ENCODE data around the gene IL4R. TPM values are rescaled to one million over a fixed set of nuclear protein-coding genes. Genes with fewer than 3 reads are reported as not detected.

IL4R gene
- total RNA-seq (ENCODE audit: low replicate concordance): 13.0 and 41.9 TPM in 2 replicates

DNA sequence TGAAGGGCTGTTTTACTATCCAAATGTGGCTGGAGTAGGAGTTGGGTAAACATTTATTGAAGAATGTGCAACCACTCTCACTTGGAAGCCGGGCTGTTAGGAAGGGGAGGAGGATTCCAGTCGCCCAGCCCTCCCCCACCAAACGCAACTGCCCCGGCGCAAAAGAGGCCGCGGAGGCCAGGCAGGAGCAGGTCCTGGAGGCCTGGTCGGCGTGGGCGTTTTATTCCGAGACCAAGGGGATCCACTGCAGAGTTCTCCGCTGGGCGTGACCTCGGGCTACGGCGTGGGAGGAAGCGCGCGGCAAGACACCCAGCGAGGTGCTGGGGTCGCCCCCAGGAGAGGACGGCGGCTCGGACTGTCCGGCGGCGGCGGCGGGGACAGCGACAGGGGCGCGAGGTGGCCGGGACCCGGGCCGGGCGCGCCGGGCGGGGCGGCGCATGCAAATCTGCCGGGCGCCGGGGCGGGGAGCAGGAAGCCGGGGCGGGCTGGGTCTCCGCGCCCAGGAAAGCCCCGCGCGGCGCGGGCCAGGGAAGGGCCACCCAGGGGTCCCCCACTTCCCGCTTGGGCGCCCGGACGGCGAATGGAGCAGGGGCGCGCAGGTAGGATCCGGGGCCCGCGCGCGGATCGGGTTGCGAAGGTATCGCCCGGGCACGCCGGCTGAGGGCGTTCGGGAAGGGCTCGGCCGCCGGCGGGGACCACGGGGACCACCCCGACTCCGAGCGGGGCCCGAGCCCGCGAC is at the start of gene IL4R:
Gene IL4R, plus strand, starts transcription at position 553 of the 739 bp plus-strand sequence. CDS start 26,230 bp downstream, outside the sequence.

DNA sequence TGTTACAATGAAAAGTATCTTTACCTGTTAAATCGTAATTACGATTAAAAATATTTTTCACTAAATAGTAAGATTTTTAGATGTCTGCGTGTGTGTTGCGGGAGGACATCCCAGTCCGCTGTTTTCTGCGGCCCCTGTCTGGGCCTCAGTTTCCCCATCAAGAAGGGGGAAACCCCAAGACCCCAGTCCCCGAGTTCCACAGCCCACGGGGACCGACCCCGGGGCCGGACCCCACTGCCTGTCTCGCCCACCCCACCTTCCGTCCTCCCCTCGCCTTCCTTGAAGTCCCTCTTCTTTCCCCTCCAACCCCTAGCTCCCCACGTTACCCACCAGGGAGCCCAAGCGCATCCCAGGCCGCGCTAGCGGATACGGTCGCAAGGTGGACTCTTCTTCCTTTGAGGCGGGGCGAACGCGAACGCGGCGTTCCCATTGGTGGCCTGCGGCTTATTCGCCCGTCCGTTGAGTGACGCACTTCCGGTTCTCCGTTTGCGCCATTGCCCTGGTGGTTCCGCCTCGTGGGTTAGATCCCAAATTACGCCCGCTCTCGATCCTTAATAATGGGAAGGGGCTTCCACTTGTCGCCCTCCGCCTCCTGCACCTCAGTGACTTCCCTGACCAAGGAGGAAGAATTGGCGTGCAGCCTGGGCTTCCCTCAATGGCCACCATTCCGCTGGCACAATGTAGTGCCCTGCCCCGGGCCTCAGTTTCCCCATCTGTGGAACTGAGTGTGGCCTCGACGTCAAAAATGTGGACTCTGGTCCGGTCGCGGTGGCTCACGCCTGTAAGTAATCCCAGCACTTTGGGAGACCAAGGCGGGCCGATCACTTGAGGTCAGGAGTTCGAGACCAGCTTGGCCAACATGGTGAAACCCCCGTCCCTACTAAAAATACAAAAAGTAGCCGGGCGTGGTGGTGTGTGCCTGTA is 45.1 kb upstream of the IL4R start, which contains the start of gene NSMCE1:
Gene NSMCE1, minus strand, starts transcription at position 397 of the 924 bp plus-strand sequence. CDS start 11,202 bp downstream, outside the sequence.

DNA sequence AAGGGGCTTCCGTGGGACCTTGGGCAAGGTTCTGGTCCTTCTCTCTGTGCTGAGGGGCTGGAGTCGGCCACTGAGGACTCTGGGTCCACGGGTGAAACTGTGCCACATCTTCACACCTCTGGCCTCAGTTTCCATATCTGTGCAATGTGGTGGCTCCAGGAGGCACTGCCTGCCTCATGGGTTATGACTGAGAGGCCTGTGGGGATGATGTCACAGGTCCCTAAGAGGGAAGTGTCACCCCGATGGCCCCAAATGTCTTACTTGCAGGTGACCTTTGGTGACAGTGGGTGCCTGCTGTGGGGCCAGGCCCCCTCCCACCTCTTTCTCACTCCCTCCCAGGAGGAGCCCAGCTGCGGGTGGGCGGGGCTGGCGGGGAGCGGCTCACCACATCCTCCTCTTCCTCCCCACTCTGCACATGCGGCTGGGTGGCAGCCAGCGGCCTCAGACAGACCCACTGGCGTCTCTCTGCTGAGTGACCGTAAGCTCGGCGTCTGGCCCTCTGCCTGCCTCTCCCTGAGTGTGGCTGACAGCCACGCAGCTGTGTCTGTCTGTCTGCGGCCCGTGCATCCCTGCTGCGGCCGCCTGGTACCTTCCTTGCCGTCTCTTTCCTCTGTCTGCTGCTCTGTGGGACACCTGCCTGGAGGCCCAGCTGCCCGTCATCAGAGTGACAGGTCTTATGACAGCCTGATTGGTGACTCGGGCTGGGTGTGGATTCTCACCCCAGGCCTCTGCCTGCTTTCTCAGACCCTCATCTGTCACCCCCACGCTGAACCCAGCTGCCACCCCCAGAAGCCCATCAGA is 88.2 kb downstream of the IL4R start, which contains the start of gene IL21R:
Gene IL21R, plus strand, starts transcription at position 407 of the 801 bp plus-strand sequence. CDS start 27,898 bp downstream, outside the sequence.

Other genes with a start within 250 kb of the IL4R start
- not detected in 2 replicates for gene C16orf82, start 247.0 kb upstream of the IL4R start, total RNA-seq (ENCODE audit: low replicate concordance)
- 1.2 and 4.1 TPM in 2 replicates for gene KDM8, start 110.4 kb upstream of the IL4R start, total RNA-seq (ENCODE audit: low replicate concordance)
- 118 and 205 TPM in 2 replicates for gene NSMCE1, start 45.2 kb upstream of the IL4R start, total RNA-seq (ENCODE audit: low replicate concordance)
- under 0.01 and 1.9 TPM in 2 replicates for gene IL21R, start 88.2 kb downstream of the IL4R start, total RNA-seq (ENCODE audit: low replicate concordance)
- gene GTF3C1, start 235.9 kb downstream of the IL4R start, total RNA-seq (ENCODE audit: low replicate concordance): 62.8 and 126 TPM in 2 replicates
- gene KATNIP, start 236.2 kb downstream of the IL4R start, total RNA-seq (ENCODE audit: low replicate concordance): 16.5 and 20.0 TPM in 2 replicates